B cell (primary cell): ENCODE measurements around the gene CXADR. TPM values are rescaled to one million over a fixed set of nuclear protein-coding genes. Genes with fewer than 3 reads are reported as not detected.

ENCODE experiments used
- ATAC-seq: fragments of 200-7000 bp; cut with Tn5 transposase; one replicate; pipeline ENCODE4 v1.10.0; 2021; ENCODE audit warnings: low read depth, mild to moderate bottlenecking, moderate number of reproducible peaks, moderate library complexity
- CTCF ChIA-PET: fragments of 350-600 bp; sonication (Branson Sonifier 250); formaldehyde crosslinking; loops from one replicate; lab custom pipeline; 2021; ENCODE audit warnings: antibody characterized with exemption, inconsistent platforms; lab: Charles Lee
- POLR2A ChIA-PET: fragments of 350-600 bp; sonication (Branson Sonifier 250); formaldehyde crosslinking; loops from one replicate; lab custom pipeline; 2021; ENCODE audit warnings: antibody characterized with exemption; lab: Charles Lee
- DNase-seq: peaks from one replicate; pipeline ENCODE4 v3.0.0; 2013
- H2AFZ ChIP-seq: 2 replicates; pipeline ENCODE4 v1.6.1; 2012; ENCODE audit warnings: mild to moderate bottlenecking, low read depth, low read length; ENCODE audit not compliant: insufficient read depth, poor library complexity, severe bottlenecking
- H3K27ac ChIP-seq, 2 donors: 1 replicate in 1 of 2; 2 replicates in 1 of 2; pipeline ENCODE4 v1.5.1; 2012 to 2013; ENCODE audit warnings: low read length in 2 of 2, mild to moderate bottlenecking in 2 of 2, moderate library complexity in 1 of 2
- H3K27me3 ChIP-seq, 4 experiments: fragments of 200-600 bp in 1 of 4; sonication (generic) in 1 of 4; replicated peaks in 1 of 4; 1 replicate in 2 of 4; 2 replicates in 2 of 4; pipeline versions ENCODE4 v1.6.1 to v1.7.0; 2013 to 2016; ENCODE audit warnings: low read length in 3 of 4, mild to moderate bottlenecking in 2 of 4, mixed read lengths in 1 of 4, moderate library complexity in 1 of 4; ENCODE audit not compliant: insufficient read depth in 4 of 4, control insufficient read depth in 3 of 4; ENCODE audit errors: control extremely low read depth in 1 of 4
- H3K36me3 ChIP-seq, 2 experiments: replicated peaks in 1 of 2; 1 replicate in 1 of 2; 2 replicates in 1 of 2; pipeline versions ENCODE4 v1.6.1 to v1.7.1; 2013; ENCODE audit warnings: low read length in 1 of 2; ENCODE audit not compliant: insufficient read depth in 2 of 2, control insufficient read depth in 1 of 2; ENCODE audit errors: control extremely low read depth in 1 of 2, extremely low read depth in 1 of 2
- H3K4me1 ChIP-seq, 2 donors: fragments of 200-600 bp in 1 of 2; sonication (generic) in 1 of 2; 1 replicate in 1 of 2; 2 replicates in 1 of 2; pipeline versions ENCODE4 v1.5.1 to v1.6.1; 2013 to 2017; ENCODE audit warnings: low read length in 2 of 2; ENCODE audit not compliant: control insufficient read depth in 2 of 2, insufficient read depth in 2 of 2
- H3K4me2 ChIP-seq: replicated peaks from 2 replicates; pipeline ENCODE3; 2012; ENCODE audit warnings: mild to moderate bottlenecking, low read depth, low read length; ENCODE audit not compliant: poor library complexity, severe bottlenecking
- H3K4me3 ChIP-seq, 5 experiments: fragments of 200-600 bp in 1 of 5; sonication (generic) in 1 of 5; 1 replicate in 3 of 5; 2 replicates in 2 of 5; pipeline versions ENCODE4 v1.5.1 to v1.7.0; 2011 to 2016; ENCODE audit warnings: low read length in 4 of 5, mild to moderate bottlenecking in 4 of 5, low read depth in 2 of 5, control low read depth in 1 of 5, moderate library complexity in 1 of 5; ENCODE audit not compliant: insufficient read depth in 1 of 5; ENCODE audit errors: control extremely low read depth in 1 of 5, extremely low read depth in 1 of 5
- H3K79me2 ChIP-seq: fragments of 200-600 bp; sonication (generic); one replicate; pipeline ENCODE4 v1.6.0; 2016; ENCODE audit warnings: low read length; ENCODE audit not compliant: control insufficient read depth, insufficient read depth
- H3K9ac ChIP-seq: fragments of 200-600 bp; sonication (generic); 2 replicates; pipeline ENCODE4 v1.6.1; 2017; ENCODE audit warnings: mild to moderate bottlenecking, low read length, moderate library complexity
- H3K9me3 ChIP-seq, 3 donors: one replicate each; pipeline versions ENCODE4 v1.6.1 to v1.7.1; 2013; ENCODE audit warnings: low read length in 2 of 3; ENCODE audit not compliant: control insufficient read depth in 2 of 3, insufficient read depth in 1 of 3; ENCODE audit errors: control extremely low read depth in 1 of 3
- H4K20me1 ChIP-seq: 2 replicates; pipeline ENCODE4 v1.6.0; 2012; ENCODE audit warnings: mild to moderate bottlenecking, low read length; ENCODE audit not compliant: insufficient read depth, control insufficient read depth, poor library complexity, severe bottlenecking
- H3K27ac Mint-ChIP-seq: one replicate; pipeline ENCODE4 v1.8.0; 2021; ENCODE audit warnings: mixed read lengths
- H3K27me3 Mint-ChIP-seq: one replicate; pipeline ENCODE4 v1.8.0; 2021; ENCODE audit warnings: mixed read lengths
- H3K4me1 Mint-ChIP-seq: one replicate; pipeline ENCODE4 v1.8.0; 2021; ENCODE audit warnings: mixed read lengths
- H3K4me3 Mint-ChIP-seq: one replicate; pipeline ENCODE4 v1.8.0; 2021; ENCODE audit warnings: mixed read lengths
- H3K9me3 Mint-ChIP-seq: one replicate; pipeline ENCODE4 v1.8.0; 2022; ENCODE audit warnings: mixed read lengths; ENCODE audit not compliant: insufficient read depth
- CTCF ChIP-seq: fragments of 200-600 bp; IDR thresholded peaks from one replicate; pipeline ENCODE4 v1.8.0; 2022; ENCODE audit warnings: antibody characterized with exemption, mild to moderate bottlenecking
- EZH2 ChIP-seq: IDR thresholded peaks from 2 replicates; pipeline ENCODE4 v1.6.1; 2012; ENCODE audit warnings: borderline replicate concordance, low read depth, mild to moderate bottlenecking, moderate library complexity, low read length; ENCODE audit not compliant: insufficient read depth, poor library complexity, severe bottlenecking
- WGBS: methylation state at CpG from one replicate; pipeline ENCODE4 v1.1.5; 2013; ENCODE audit warnings: missing lambda C conversion rate; ENCODE audit not compliant: insufficient coverage; 5-methylcytosine and 5-hydroxymethylcytosine counted together
- intact Hi-C: fragments of 100-400 bp; cut with micrococcal nuclease; formaldehyde crosslinking; loops from one replicate; pipeline ENCODE4 v1.10.0; 2022
- polyA plus RNA-seq: library from polyadenylated mRNA; depleted of rRNA; stranded (reverse); fragments of >200 nt; gene quantifications from 2 replicates; pipeline ENCODE4 v1.2.3, GENCODE V29; 2012
- total RNA-seq, 2 donors: library from RNA; stranded (reverse); fragments of 120-200 nt in 1 of 2; gene quantifications; 1 replicate in 1 of 2; 2 replicates in 1 of 2; pipeline versions ENCODE4 v1.2.3 to v1.2.4, GENCODE V29; 2013 to 2022

The CXADR gene
- total and polyA plus RNA-seq, 2 donors (not counting 1 experiment from before 2014, with no cell fraction given) = not detected

DNA sequence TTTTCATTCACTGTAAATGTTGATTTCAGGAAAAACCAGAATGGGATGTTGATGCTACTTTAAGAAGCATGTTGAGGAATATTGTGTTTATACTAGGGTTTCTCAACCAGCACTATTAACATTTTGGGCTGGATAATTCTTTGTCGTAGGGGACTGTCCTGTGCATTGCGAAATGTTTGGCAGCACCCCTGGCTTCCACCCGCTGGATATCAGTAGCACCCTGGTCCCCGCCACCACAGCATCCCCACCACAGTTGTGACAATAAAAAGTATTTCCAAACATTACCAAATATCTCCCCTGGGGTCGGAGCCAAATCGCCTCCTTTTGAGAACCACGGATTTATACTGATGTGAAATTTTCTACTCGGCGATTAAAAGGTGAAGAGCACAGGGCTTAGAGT, 57.9 kb downstream of the CXADR start:
- Histone ChIP-seq H3K79me2 (no peaks in the 10 kb centered on the region), H3K36me3 (no peaks in the 10 kb centered on the region), H4K20me1 (no peaks in the 10 kb centered on the region), H3K4me3 (no peak overlapping the region), H3K9me3 (no peaks in the 10 kb centered on the region), H3K27ac (no peak overlapping the region), H3K9ac (no peak overlapping the region), H3K27me3 (no peaks in the 10 kb centered on the region), H2AFZ (no peak overlapping the region), H3K4me1 (no peaks in the 10 kb centered on the region), H3K4me2 (no peak overlapping the region)
- ChIA-PET CTCF (no interaction called here), POLR2A (no interaction called here)
- intact Hi-C loops = no loop called here
- H3K9me3 Mint-ChIP-seq = no peaks in the 10 kb centered on the region
- 100% methylated on average over 3 of the region's 9 CpGs for WGBS
- H3K27ac Mint-ChIP-seq = no peak overlapping the region
- DNase-seq = no peak
- no peak for ATAC-seq
- H3K27me3 Mint-ChIP-seq = peaks cover 19% of the 10 kb centered on the region
- no peak overlapping the region for H3K4me3 Mint-ChIP-seq
- no peaks in the 10 kb centered on the region for H3K4me1 Mint-ChIP-seq
- no peak for TF ChIP-seq CTCF
- no peak for TF ChIP-seq EZH2

- WGBS = 100% methylated on average over 3 of the region's 6 CpGs
- Histone ChIP-seq H2AFZ (no peak overlapping the region), H3K9ac (no peak overlapping the region), H3K36me3 (no peaks in the 10 kb centered on the region), H3K79me2 (no peaks in the 10 kb centered on the region), H3K9me3 (no peaks in the 10 kb centered on the region), H3K27ac (no peak overlapping the region), H4K20me1 (no peaks in the 10 kb centered on the region), H3K4me1 (no peaks in the 10 kb centered on the region), H3K27me3 (no peaks in the 10 kb centered on the region), H3K4me3 (no peak overlapping the region), H3K4me2 (no peak overlapping the region)
- no peaks in the 10 kb centered on the region for H3K9me3 Mint-ChIP-seq
- no peak overlapping the region for H3K4me3 Mint-ChIP-seq
- H3K27ac Mint-ChIP-seq = no peak overlapping the region
- ATAC-seq (no peak), DNase-seq (no peak)
- peaks cover 19% of the 10 kb centered on the region for H3K27me3 Mint-ChIP-seq
- ChIA-PET CTCF (no interaction called here), POLR2A (no interaction called here)
- TF ChIP-seq CTCF (no peak), EZH2 (no peak)
- no peaks in the 10 kb centered on the region for H3K4me1 Mint-ChIP-seq
- intact Hi-C loops = no loop called here
Measured at GRCh38 chr21:17572431-17572830, 59.6 kb downstream of the CXADR start.
